ENCODE measurements around the gene OSER1.

DNA sequence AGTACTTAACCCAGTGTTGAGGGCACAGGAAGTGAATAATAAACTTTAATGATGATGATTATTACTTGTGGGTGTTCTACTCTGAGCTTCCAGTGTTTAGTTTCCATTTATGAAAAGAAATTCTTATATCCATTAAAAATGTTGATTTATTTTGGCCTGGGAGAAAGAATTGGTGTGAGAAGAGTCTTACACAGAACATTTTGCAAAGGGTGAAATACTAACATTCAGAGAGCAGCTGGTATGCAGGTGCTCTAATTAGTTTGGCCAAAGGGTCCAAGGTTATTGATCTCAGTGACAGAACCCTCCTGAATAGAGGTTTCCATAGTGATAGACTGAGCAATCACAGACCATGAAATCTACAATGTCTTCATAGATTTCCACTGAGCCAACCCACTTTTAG lies 4.4 kb downstream of the OSER1 start:
- no peak for TF ChIP-seq POLR2A (IDR thresholded peaks at IDR 0.05)
- TF ChIP-seq POLR2AphosphoS5 (IDR thresholded peaks at IDR 0.05) = no peak
- TF ChIP-seq, protein P1, sequence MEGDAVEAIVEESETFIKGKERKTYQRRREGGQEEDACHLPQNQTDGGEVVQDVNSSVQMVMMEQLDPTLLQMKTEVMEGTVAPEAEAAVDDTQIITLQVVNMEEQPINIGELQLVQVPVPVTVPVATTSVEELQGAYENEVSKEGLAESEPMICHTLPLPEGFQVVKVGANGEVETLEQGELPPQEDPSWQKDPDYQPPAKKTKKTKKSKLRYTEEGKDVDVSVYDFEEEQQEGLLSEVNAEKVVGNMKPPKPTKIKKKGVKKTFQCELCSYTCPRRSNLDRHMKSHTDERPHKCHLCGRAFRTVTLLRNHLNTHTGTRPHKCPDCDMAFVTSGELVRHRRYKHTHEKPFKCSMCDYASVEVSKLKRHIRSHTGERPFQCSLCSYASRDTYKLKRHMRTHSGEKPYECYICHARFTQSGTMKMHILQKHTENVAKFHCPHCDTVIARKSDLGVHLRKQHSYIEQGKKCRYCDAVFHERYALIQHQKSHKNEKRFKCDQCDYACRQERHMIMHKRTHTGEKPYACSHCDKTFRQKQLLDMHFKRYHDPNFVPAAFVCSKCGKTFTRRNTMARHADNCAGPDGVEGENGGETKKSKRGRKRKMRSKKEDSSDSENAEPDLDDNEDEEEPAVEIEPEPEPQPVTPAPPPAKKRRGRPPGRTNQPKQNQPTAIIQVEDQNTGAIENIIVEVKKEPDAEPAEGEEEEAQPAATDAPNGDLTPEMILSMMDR (IDR thresholded peaks at IDR 0.05) = no peak
- TF ChIP-seq EP300 (IDR thresholded peaks at IDR 0.05) = no peak

Data from stomach (tissue), 4 donors.